PC-9 (cell line): ENCODE data around the gene PPP2R2C. TPM values are rescaled to one million over a fixed set of nuclear protein-coding genes. Genes with fewer than 3 reads are reported as not detected.

Experiments used
- BruUV-seq: library from RNA; stranded (reverse); fragments of 400-500 nt; replicated peaks from 2 replicates; lab custom pipeline; 2021; lab: Mats Ljungman, UMichigan
- CTCF ChIA-PET: fragments of 300-600 bp; sonication (Branson Sonifier 250); formaldehyde crosslinking; loops from one replicate; lab custom pipeline; 2022; ENCODE audit warnings: antibody characterized with exemption; lab: Charles Lee
- POLR2A ChIA-PET: fragments of 300-600 bp; sonication (Branson Sonifier 250); formaldehyde crosslinking; loops from one replicate; lab custom pipeline; 2022; ENCODE audit warnings: antibody characterized with exemption; ENCODE audit not compliant: unreplicated experiment; lab: Charles Lee
- DNase-seq, 2 experiments: peaks; one replicate each; pipeline versions ENCODE4 v3.0.0 to v3.0.0-alpha.2; 2015 to 2022; ENCODE audit warnings: mixed read lengths in 1 of 2
- H2AFZ ChIP-seq: fragments of 200-600 bp; sonication (generic); 2 replicates; pipeline ENCODE4 v1.8.1; 2017; ENCODE audit warnings: antibody characterized with exemption
- H3F3A ChIP-seq: fragments of 200-600 bp; sonication (generic); 2 replicates; pipeline ENCODE4 v1.8.1; 2017; ENCODE audit warnings: antibody characterized with exemption, mild to moderate bottlenecking, low read depth; ENCODE audit not compliant: insufficient read depth
- H3K27ac ChIP-seq: fragments of 200-600 bp; sonication (generic); 2 replicates; pipeline ENCODE4 v1.6.1; 2016; ENCODE audit warnings: mixed run types
- H3K27me3 ChIP-seq: fragments of 200-600 bp; sonication (generic); 2 replicates; pipeline ENCODE4 v1.6.1; 2016; ENCODE audit warnings: low read depth, mixed run types; ENCODE audit not compliant: insufficient read depth
- H3K36me3 ChIP-seq: fragments of 200-600 bp; sonication (generic); 2 replicates; pipeline ENCODE4 v1.6.1; 2016; ENCODE audit warnings: low read depth, mixed run types
- H3K4me1 ChIP-seq: fragments of 200-600 bp; sonication (generic); replicated peaks from 2 replicates; pipeline ENCODE4 v1.6.1; 2016; ENCODE audit warnings: mixed run types; ENCODE audit not compliant: insufficient read depth
- H3K4me2 ChIP-seq: fragments of 200-600 bp; sonication (generic); 2 replicates; pipeline ENCODE4 v1.6.1; 2017; ENCODE audit warnings: mixed run types
- H3K4me3 ChIP-seq: fragments of 200-600 bp; sonication (generic); 2 replicates; pipeline ENCODE4 v1.6.1; 2016; ENCODE audit warnings: mixed run types
- H3K79me2 ChIP-seq: fragments of 200-600 bp; sonication (generic); 2 replicates; pipeline ENCODE4 v1.6.1; 2017; ENCODE audit warnings: low read depth, mixed run types
- H3K9me2 ChIP-seq: fragments of 200-600 bp; sonication (generic); 2 replicates; pipeline ENCODE4 v1.8.1; 2017; ENCODE audit warnings: mild to moderate bottlenecking; ENCODE audit not compliant: insufficient read depth
- H3K9me3 ChIP-seq: fragments of 200-600 bp; sonication (generic); 2 replicates; pipeline ENCODE4 v1.8.1; 2016; ENCODE audit warnings: low read depth; ENCODE audit not compliant: insufficient read depth
- H4K20me1 ChIP-seq: fragments of 200-600 bp; sonication (generic); 2 replicates; pipeline ENCODE4 v1.8.1; 2017; ENCODE audit not compliant: insufficient read depth
- EZH2 ChIP-seq: fragments of 200-600 bp; sonication (generic); IDR thresholded peaks from 2 replicates; pipeline ENCODE4 v1.8.0; 2017; ENCODE audit warnings: antibody characterized with exemption, low read depth
- intact Hi-C: fragments of 100-400 bp; cut with micrococcal nuclease; formaldehyde crosslinking; loops from one replicate; pipeline ENCODE4 v1.10.0; 2022; ENCODE audit not compliant: unreplicated experiment
- total RNA-seq: library from RNA; stranded (reverse); gene quantifications from 2 replicates; pipeline ENCODE4 v1.2.3, GENCODE V29; 2021
- TF ChIP-seq, protein P1 (sequence below): fragments of 200-600 bp; sonication (generic); conservative IDR thresholded peaks from 2 replicates; pipeline ENCODE4 v1.6.1; 2017; ENCODE audit warnings: mixed run types, antibody characterized with exemption, mild to moderate bottlenecking, moderate library complexity

The PPP2R2C gene
- total RNA-seq, 1 experiment from 2014 or later = 40.9 TPM

DNA sequence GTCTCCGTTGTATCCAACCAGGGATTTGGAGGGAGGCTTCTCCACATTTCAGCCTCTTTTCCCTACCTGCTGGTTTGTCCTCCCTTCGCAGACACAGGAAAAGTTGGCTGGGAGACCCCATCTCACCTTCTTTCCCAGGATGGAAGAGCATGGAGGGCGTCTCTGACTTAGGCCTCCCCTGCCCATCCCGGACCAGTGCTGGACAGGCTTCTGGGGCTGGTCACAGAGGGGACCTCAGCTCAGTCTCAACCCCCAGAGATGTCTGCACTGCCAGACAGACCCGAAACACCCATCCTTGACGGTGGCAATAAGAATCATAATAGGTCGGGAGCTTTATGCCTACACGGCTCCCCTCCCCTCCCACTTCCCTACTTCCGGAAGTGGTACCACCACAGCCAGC is 201.2 kb downstream of the PPP2R2C start:
- H3K4me3 ChIP-seq = no peak overlapping the region
- H2AFZ ChIP-seq = no peak overlapping the region
- no peaks in the 10 kb centered on the region for H3K9me2 ChIP-seq
- H3K27ac ChIP-seq = no peak overlapping the region
- H3F3A ChIP-seq = peaks cover 22% of the 10 kb centered on the region
- DNase-seq = no peak
- H4K20me1 ChIP-seq = peaks cover 22% of the 10 kb centered on the region
- no peaks in the 10 kb centered on the region for H3K36me3 ChIP-seq
- CTCF ChIA-PET = interaction anchor here (0.6 kb wide), 1 partner anchor 20 kb away, joined by 3 read pairs; no protein-coding TSS in a partner anchor
- peaks cover 11% of the 10 kb centered on the region; the same call in 1 of the 2 replicates for H3K79me2 ChIP-seq
- POLR2A ChIA-PET = no interaction called here
- intact Hi-C loops = loop anchor here (5.0 kb wide), 1 partner anchor 416 kb away; no protein-coding TSS in a partner anchor
- BruUV-seq = no TSS peak
- H3K4me1 ChIP-seq = peaks cover 40% of the 10 kb centered on the region
- no peaks in the 10 kb centered on the region for H3K27me3 ChIP-seq
- TF ChIP-seq, protein P1, sequence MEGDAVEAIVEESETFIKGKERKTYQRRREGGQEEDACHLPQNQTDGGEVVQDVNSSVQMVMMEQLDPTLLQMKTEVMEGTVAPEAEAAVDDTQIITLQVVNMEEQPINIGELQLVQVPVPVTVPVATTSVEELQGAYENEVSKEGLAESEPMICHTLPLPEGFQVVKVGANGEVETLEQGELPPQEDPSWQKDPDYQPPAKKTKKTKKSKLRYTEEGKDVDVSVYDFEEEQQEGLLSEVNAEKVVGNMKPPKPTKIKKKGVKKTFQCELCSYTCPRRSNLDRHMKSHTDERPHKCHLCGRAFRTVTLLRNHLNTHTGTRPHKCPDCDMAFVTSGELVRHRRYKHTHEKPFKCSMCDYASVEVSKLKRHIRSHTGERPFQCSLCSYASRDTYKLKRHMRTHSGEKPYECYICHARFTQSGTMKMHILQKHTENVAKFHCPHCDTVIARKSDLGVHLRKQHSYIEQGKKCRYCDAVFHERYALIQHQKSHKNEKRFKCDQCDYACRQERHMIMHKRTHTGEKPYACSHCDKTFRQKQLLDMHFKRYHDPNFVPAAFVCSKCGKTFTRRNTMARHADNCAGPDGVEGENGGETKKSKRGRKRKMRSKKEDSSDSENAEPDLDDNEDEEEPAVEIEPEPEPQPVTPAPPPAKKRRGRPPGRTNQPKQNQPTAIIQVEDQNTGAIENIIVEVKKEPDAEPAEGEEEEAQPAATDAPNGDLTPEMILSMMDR = no peak
- no peak for TF ChIP-seq EZH2
- H3K4me2 ChIP-seq = peak overlapping the region; percentile 85; the same call in 1 of the 2 replicates
- no peaks in the 10 kb centered on the region for H3K9me3 ChIP-seq

DNA sequence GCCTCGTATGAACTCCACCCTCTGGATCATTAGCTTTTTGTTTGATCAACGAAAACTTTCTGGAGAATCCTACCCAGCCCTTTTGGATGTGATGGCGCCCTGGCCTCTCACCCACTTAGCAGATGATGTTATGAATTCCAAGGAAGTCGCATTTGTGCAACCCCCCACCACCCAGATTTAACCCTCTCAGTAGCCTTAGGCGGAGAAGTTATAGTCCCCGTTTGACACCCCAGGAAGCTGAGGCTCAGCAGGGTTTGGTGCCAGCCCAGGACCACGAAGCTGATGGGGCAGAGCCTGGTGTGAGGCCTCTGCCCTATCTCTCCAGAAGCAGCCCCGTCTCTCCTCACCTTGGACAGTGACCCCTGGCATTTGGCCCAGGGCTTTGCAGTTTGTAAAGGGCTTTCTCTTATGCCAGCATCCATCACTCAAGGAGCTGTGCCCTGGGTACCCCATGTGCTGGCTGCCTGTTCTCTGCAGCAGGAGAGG is 201.7 kb downstream of the PPP2R2C start:
- Histone ChIP-seq H3K9me2 (no peaks in the 10 kb centered on the region), H3K4me1 (peaks cover 40% of the 10 kb centered on the region), H3K9me3 (no peaks in the 10 kb centered on the region), H3K4me3 (peak overlapping the region; percentile 81), H3F3A (peaks cover 22% of the 10 kb centered on the region), H2AFZ (peak overlapping the region; percentile 64; the same call in 1 of the 2 replicates), H3K36me3 (no peaks in the 10 kb centered on the region), H3K4me2 (peak overlapping the region; percentile 85), H3K79me2 (peaks cover 11% of the 10 kb centered on the region; the same call in 1 of the 2 replicates), H3K27ac (no peak overlapping the region), H4K20me1 (peaks cover 19% of the 10 kb centered on the region), H3K27me3 (no peaks in the 10 kb centered on the region)
- ChIA-PET POLR2A (no interaction called here), CTCF (interaction anchor here (0.6 kb wide), 1 partner anchor 20 kb away, joined by 3 read pairs; no protein-coding TSS in a partner anchor)
- intact Hi-C loops = loop anchor here (5.0 kb wide), 1 partner anchor 417 kb away; no protein-coding TSS in a partner anchor
- peak; percentile 8 to 40 for DNase-seq
- no peak for TF ChIP-seq EZH2
- TF ChIP-seq, protein P1 = no peak
- TSS peak; percentile 50 for BruUV-seq

Other genes starting within 250 kb of the PPP2R2C start
- 53.7 and 57.1 TPM in 2 replicates for gene WFS1, start 202.8 kb downstream of the PPP2R2C start, total RNA-seq
- 22.1 and 27.8 TPM in 2 replicates for gene MAN2B2, start 102.6 kb upstream of the PPP2R2C start, total RNA-seq
- 278 and 291 TPM in 2 replicates for gene MRFAP1, start 168.1 kb upstream of the PPP2R2C start, total RNA-seq
- gene S100P, start 221.3 kb upstream of the PPP2R2C start, total RNA-seq = 480 and 837 TPM in 2 replicates
- gene MRFAP1L1, start 237.3 kb upstream of the PPP2R2C start, total RNA-seq = 51.4 and 52.1 TPM in 2 replicates
- 11.7 and 13.9 TPM in 2 replicates for gene BLOC1S4, start 243.6 kb upstream of the PPP2R2C start, total RNA-seq